Mucosa of descending colon (tissue), 3 donors: ENCODE data around the gene QARS1. TPM values are rescaled to one million over a fixed set of nuclear protein-coding genes. Genes with fewer than 3 reads are reported as not detected.

Experiments used
- ATAC-seq: fragments of 200-7000 bp; cut with Tn5 transposase; one replicate; pipeline ENCODE4 v1.9.1; 2020; ENCODE audit warnings: mild to moderate bottlenecking, moderate library complexity
- DNase-seq, 3 donors: peaks; one replicate each; pipeline ENCODE4 v3.0.0-alpha.2; 2020
- H3K36me3 ChIP-seq: fragments of 200-600 bp; one replicate; pipeline ENCODE4 v1.8.0; 2021; ENCODE audit warnings: low read depth, mild to moderate bottlenecking
- H3K4me1 ChIP-seq: fragments of 200-600 bp; one replicate; pipeline ENCODE4 v1.8.0; 2021; ENCODE audit warnings: low read depth, mild to moderate bottlenecking
- H3K4me3 ChIP-seq: fragments of 200-600 bp; one replicate; pipeline ENCODE4 v1.8.0; 2021; ENCODE audit warnings: mild to moderate bottlenecking
- H3K9me3 ChIP-seq: fragments of 200-600 bp; one replicate; pipeline ENCODE4 v1.8.0; 2021; ENCODE audit warnings: mild to moderate bottlenecking
- CTCF ChIP-seq: fragments of 200-600 bp; IDR thresholded peaks from one replicate; pipeline ENCODE4 v1.8.0; 2022; ENCODE audit warnings: antibody characterized with exemption, mild to moderate bottlenecking
- intact Hi-C, 2 donors: fragments of 100-400 bp; cut with DNase I in 1 of 2; cut with micrococcal nuclease in 1 of 2; formaldehyde crosslinking; loops; one replicate each; pipeline versions ENCODE4 v1.11.0 to v1.11.1; 2022; cut with DNase I, micrococcal nuclease
- total RNA-seq, 3 donors: library from RNA; stranded (reverse); fragmentation: NEBNext Ultra II Directional in 2 of 3; extraction: Animal tissue kit (Norgen Biotek cat#: 25700) in 2 of 3; gene quantifications; one replicate each; pipeline versions ENCODE4 v1.2.1 to v1.2.4, GENCODE V29; 2021 to 2023
- donor health status: DM: no; HTN: no; CAD: no; lungs with moderate emphysema.
- donor health status: DM: no; HTN: no; CAD: no.
- donor health status: DM: no; HTN: yes; CAD: no.

The QARS1 gene
- total RNA-seq, 3 donors from 2014 or later: 235 to 415 (median 373) TPM

- Histone ChIP-seq H3K36me3 (no peaks in the 10 kb centered on the region), H3K9me3 (no peaks in the 10 kb centered on the region), H3K4me1 (peaks cover 24% of the 10 kb centered on the region), H3K4me3 (peak within 1 kb of the TSS; percentile 91)
- DNase-seq (peak; percentile 98), ATAC-seq (peak; percentile 91)
- peak; percentile 44 for TF ChIP-seq CTCF
- intact Hi-C loops: no loop called here
Measured at GRCh38 chr3:49093853-49094767, 10.4 kb downstream of the QARS1 start, which contains the start of gene QRICH1. Gene QRICH1, minus strand, starts transcription at chr3:49094071. Its CDS starts 17,054 bp downstream, at chr3:49077017.

GRCh38 chr3:49092938-49093852 is 11.4 kb downstream of the QARS1 start:
- peak; percentile 89 to 94 (median 90) for DNase-seq
- H3K9me3 ChIP-seq: no peaks in the 10 kb centered on the region
- H3K36me3 ChIP-seq: no peaks in the 10 kb centered on the region
- H3K4me1 ChIP-seq: peaks cover 24% of the 10 kb centered on the region
- peak overlapping the region; percentile 91 for H3K4me3 ChIP-seq
- ATAC-seq: peak; percentile 76
- no peak for TF ChIP-seq CTCF
- intact Hi-C loops: no loop called here

GRCh38 chr3:49081429-49081828 is 23.1 kb downstream of the QARS1 start:
- ATAC-seq (no peak), DNase-seq (no peak)
- Histone ChIP-seq H3K9me3 (no peaks in the 10 kb centered on the region), H3K4me1 (no peaks in the 10 kb centered on the region), H3K4me3 (no peak overlapping the region), H3K36me3 (no peaks in the 10 kb centered on the region)
- intact Hi-C loops: no loop called here
- TF ChIP-seq CTCF: no peak

GRCh38 chr3:49079270-49079669 is 25.3 kb downstream of the QARS1 start:
- H3K36me3 ChIP-seq: no peaks in the 10 kb centered on the region
- H3K9me3 ChIP-seq: no peaks in the 10 kb centered on the region
- intact Hi-C loops: no loop called here
- no peaks in the 10 kb centered on the region for H3K4me1 ChIP-seq
- DNase-seq (no peak), ATAC-seq (no peak)
- TF ChIP-seq CTCF: no peak
- no peak overlapping the region for H3K4me3 ChIP-seq

- Histone ChIP-seq H3K9me3 (no peaks in the 10 kb centered on the region), H3K4me1 (no peaks in the 10 kb centered on the region), H3K4me3 (no peak overlapping the region), H3K36me3 (no peaks in the 10 kb centered on the region)
- no peak for TF ChIP-seq CTCF
- no peak for DNase-seq
- no peak for ATAC-seq
- intact Hi-C loops: no loop called here
Measured at GRCh38 chr3:49076646-49077045, 27.9 kb downstream of the QARS1 start.
